DMS153 treated with DMSO at 0.1 percent for 48 hours (cell line): ENCODE data around the gene PPFIBP2.
"Not testable (repeated sequence)": the region's sequence is repeated elsewhere in the genome, so short reads cannot be mapped to it uniquely, and the experiment has no call there.

Experiments used
- DNase-seq: peaks from one replicate; lab custom pipeline; 2025; ENCODE audit not compliant: unreplicated experiment; lab: John Stamatoyannopoulos, UW

The PPFIBP2 gene

DNA sequence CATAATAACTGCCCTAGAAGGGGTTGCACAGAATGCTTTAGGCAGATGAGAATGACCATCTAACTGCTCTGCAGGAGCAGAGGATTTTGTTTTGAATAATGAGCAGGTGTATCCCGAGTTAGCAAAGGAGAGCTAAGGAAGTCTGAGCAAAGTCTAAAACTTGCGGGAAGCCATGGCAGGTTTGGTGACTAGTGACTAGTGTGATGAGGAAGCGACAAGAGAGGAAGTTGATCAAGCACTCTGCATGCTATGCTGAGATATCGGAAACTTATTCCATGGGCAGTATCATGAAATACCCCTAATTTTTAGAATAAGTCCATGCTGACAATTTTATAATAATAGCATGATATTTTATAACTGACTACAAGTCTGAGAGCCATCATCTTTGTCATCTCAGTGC, 15.6 kb upstream of the PPFIBP2 start:
- no peak for DNase-seq

- DNase-seq, result no peak
These were observed 14.7 kb upstream of the PPFIBP2 start for GRCh38 chr11:7499081-7499480.

GRCh38 chr11:7500251-7500650, 13.5 kb upstream of the PPFIBP2 start:
- DNase-seq, result no peak

DNA sequence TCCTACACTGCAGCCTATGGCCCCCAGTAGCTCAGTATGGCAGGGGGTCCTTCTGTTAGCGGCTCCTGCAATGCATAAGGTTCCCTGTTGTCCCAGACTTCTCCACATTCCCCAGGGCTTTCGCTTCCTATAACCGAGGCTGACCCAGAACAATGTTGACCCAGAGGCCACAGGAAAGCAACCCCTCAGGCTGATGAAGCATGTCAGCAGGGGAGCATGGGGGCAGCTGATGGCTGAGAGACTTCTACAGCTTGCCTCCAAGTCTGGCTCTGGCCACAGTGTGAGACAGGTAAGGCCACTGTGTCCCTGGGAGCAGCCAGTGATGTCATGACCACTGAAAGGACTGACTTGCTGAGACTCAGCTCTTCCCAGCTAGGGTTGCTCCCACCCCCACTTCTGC, 12.5 kb upstream of the PPFIBP2 start:
- DNase-seq, result no peak

DNA sequence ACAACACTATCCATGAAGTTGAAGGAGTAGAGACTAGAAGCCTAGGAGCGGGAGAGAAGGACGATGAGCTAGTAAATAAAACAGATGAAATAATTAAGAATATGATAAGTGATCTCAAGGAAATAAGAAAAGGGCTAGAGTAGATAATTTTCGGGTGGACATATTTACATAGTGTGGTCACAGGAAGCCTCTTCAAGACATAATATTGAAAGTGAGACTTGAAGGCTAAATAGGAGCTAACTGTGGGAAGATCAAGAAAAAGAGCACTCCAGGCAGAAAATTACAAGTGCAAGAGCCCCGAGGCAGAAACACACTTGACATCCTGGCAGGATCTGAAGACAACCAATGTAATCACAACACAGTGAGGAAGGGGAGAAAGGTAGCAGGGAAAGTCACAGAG, 11.9 kb upstream of the PPFIBP2 start:
- DNase-seq, result no peak

GRCh38 chr11:7506243-7506642, 7.6 kb upstream of the PPFIBP2 start:
- DNase-seq, result no peak

DNA sequence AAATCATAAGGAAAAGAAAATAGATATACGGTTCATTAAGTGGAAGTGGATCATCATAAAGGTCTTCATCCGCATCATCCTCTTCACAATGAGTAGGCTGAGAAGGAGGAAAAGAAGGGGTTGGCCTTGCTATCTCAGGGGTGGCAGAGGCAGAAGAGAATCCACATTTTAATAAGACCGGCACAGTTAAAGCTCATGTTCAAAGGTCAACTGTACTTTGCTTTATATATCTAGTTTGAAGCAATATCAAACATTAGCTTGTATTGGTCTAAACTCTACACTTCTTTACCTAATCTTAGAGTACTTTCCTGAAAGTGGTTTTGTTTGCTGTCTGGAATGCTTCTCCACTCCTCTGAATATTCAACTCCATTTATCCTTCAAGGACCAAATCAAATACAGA, 5.7 kb upstream of the PPFIBP2 start:
- DNase-seq, result no peak

DNA sequence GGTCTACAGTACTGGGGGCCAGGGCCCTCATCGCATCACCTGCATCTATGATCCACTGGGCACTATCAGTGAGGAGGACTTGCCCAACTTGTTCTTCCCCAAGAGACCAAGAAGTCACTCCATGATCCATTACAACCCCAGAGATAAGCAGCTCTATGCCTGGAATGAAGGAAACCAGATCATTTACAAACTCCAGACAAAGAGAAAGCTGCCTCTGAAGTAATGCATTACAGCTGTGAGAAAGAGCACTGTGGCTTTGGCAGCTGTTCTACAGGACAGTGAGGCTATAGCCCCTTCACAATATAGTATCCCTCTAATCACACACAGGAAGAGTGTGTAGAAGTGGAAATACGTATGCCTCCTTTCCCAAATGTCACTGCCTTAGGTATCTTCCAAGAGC, 3.8 kb upstream of the PPFIBP2 start:
- DNase-seq, result no peak

DNA sequence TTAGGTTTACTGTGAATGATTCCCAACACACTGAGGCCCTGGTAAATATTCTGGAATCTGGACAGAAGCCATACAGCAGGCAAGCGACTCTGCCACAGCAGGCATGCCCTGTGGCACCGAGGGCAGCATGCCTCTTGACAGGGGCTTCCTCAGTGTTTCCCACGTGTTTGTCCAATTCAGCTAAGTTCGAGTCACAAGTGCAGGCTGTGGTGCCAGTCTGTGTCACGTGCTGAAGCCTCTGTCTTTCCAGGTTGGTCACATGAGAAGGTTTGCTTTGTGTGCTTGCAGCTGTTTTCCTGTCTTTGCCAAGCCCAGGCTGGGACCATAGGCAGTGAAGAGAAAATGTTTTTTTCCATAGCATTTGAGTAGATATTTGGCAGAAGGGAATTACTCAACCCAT, 2.4 kb upstream of the PPFIBP2 start:
- peak; percentile 75 for DNase-seq

DNA sequence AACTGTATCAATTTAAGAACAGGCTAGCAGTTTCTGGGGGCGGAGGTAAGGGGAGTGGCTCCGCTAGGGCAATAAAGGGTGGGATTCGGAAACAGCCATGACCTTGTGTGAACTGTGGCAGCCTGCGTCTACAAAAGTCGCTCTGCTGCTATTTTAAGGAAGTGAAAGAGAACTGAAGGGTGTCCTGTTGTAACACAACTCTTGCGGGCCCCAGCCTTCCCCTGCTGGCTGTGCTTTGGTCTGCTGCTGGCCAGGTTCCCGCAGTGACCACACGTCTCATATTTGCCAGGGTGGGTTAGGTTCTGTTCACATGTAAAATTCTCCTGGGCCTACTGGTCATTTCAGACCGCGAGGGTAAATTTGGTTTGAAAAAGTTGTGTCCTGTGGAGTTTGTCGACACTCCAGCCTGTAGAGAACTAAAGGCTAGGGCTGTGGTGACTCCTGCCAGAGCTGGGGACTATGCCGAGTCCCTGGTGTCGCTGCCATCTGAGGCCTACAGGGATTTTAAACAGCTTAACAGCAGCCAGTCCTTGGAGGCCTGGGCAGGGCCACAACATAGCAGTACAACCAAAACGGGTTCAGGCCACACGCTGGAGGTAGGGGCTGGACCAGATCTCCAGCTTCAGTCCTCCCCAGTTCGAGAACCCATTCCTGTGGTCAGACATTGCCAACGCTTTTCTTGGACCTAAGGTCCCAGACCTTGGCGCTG, 1.1 kb upstream of the PPFIBP2 start:
- no peak for DNase-seq

- DNase-seq, result no peak
These were observed 346 bp downstream of the PPFIBP2 start for GRCh38 chr11:7514099-7514591.

- no peak for DNase-seq
These were observed 1.7 kb downstream of the PPFIBP2 start for GRCh38 chr11:7515447-7515886.

- DNase-seq, result no peak
These were observed 2.7 kb downstream of the PPFIBP2 start for GRCh38 chr11:7516475-7516874.

- not testable (repeated sequence) for DNase-seq
These were observed 3.9 kb downstream of the PPFIBP2 start for GRCh38 chr11:7517743-7518142.

DNA sequence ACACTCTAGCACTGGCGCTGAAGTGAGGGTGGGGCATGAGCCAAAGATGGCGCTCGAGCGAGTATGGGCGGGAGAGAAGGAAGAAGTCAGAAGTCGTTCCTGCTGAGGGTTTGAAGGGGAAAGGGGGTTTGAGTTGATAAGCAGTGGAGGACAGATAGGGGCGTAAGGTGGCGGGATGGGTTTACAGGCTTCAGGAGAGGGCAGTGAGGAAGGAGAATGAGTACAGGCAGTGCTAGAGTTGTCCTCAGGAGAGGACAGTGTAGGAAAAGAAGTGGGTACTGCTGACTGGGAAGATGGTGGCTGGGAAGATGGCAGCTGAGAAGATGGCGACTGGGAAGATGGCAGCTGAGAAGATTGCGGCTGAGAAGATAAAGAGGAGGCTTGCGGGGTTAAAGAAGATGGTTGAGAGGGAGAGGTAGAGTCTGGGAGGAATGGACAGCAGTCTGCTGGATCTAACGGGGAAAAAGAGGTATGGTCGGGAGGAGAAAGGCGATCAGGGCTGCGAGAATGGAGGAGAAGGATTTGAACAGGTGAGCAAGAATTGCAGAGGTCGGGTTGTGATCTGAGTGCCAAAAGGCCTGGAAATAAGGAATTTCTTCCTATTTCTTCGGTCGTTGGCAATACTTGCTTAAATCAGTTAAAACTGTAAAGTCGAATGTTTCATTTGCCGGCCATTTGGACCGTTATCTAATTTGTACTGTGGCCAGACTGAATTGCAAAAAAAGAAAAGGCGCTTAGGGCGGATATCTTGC, 5.2 kb downstream of the PPFIBP2 start:
- DNase-seq, result no peak

DNA sequence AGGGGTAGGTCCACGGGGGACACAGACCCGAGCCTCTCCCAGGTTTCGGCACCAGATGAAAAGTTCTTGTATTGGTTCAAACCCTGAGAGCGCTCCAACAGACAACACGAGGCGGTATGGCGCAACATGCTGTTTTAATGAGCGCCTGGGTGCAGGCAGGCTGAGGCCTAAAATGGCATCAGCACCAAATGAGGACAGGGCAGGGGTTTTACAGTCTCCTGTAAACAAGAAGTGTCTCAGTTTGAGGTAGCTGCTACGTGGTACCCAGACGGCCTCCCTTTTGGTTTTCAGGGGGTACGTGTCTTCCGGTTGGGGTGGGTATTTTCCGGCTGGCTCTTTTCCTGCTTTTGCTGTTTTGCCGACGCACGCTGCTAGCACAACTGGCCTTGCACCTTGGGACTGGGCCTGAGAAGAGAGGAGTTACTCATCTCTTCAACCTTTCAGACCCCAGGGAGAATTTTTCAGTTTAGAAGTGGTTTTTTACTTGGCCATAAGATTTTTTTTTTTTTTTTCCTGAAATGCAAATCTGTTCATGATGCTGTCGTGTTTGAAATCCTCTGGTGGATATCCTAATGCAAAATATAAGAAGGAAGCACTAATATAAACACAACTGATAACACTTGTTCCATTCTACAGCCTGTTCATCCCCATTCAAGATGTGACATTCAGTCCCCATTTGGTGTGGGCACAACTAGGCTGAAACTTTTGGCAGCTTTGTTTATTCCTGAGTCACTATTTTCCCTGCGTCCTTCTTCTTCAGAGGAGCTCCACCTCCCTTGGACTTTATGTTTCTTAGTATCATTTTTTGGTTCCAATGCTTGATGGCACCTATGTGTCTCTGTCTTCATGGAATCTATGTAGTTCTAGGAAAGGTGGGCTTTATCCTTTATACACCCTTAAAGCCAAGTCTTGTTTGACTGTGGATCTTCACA, 6.5 kb downstream of the PPFIBP2 start:
- no peak for DNase-seq

GRCh38 chr11:7520981-7521487, 7.2 kb downstream of the PPFIBP2 start:
- DNase-seq, result no peak

- no peak for DNase-seq
These were observed 8.3 kb downstream of the PPFIBP2 start for GRCh38 chr11:7522121-7522520.

- DNase-seq, result no peak
These were observed 8.7 kb downstream of the PPFIBP2 start for GRCh38 chr11:7522546-7522945.

DNA sequence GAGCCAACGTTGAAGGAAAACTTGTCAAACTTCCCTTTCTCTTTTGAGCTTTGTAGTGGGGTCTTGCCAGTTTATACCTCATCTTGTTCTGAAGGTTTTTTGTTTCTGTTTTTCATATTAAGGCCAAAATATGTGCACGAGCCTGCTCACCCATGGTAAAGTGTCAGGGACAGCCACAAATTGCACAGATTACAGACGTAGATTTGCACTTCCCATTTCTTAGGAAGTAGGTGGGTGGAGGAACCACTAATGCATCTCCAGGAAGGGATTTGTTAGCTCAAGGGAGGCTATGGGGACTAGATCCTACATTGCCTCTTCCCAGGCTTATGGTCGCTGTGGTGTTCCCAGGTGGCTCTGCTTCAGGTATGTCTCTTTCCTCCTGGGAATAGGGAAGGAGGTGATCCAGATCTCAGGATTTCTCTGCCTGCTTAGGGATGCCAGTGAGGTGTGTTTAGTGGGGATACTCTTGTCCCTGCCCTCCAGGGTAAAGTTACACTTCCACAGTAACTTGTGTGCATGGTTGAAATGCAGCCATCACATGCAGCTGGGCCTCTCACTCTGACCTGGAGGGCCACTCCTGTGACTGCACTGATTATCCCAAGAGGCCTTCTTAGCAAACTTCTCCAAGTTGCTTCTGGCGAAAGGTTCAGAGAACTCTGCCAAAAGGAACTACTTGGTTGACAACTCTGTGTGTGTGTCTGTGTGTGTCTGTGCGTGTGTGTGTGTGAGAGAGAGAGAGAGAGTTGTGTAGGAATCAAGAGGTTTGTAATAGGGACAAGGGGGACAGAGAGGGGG, 9.8 kb downstream of the PPFIBP2 start:
- DNase-seq, result no peak
